Measurements from ENCODE around the gene PITPNM3. TPM values are rescaled to one million over a fixed set of nuclear protein-coding genes. Genes with fewer than 3 reads are reported as not detected.

Gene PITPNM3
- total RNA-seq, 1 donor from 2014 or later: 15.6 TPM

GRCh38 chr17:6555331-6556120 is 829 bp downstream of the PITPNM3 start:
- intact Hi-C loops (cut with DNase I): no loop called here
- no peaks in the 10 kb centered on the region for H3K36me3 ChIP-seq
- H3K27me3 ChIP-seq: peaks cover 9% of the 10 kb centered on the region
- peak overlapping the region; percentile 67 for H3K4me3 ChIP-seq
- peak overlapping the region; percentile 68 for H3K27ac ChIP-seq
- H3K9me3 ChIP-seq: no peaks in the 10 kb centered on the region
- DNase-seq: peak; percentile 79
- peaks cover 28% of the 10 kb centered on the region for H3K4me1 ChIP-seq
- ATAC-seq: peak; percentile 62
- TF ChIP-seq CTCF (IDR thresholded peaks at IDR 0.05): no peak

- DNase-seq (no peak), ATAC-seq (peak; percentile 3)
- Histone ChIP-seq H3K27ac (peak overlapping the region; percentile 68), H3K9me3 (no peaks in the 10 kb centered on the region), H3K4me3 (peak overlapping the region; percentile 67), H3K36me3 (no peaks in the 10 kb centered on the region), H3K27me3 (peaks cover 9% of the 10 kb centered on the region), H3K4me1 (peaks cover 28% of the 10 kb centered on the region)
- no peak for TF ChIP-seq CTCF (IDR thresholded peaks at IDR 0.05)
- intact Hi-C loops (cut with DNase I): no loop called here
Measured at GRCh38 chr17:6554871-6555330, 1.5 kb downstream of the PITPNM3 start.

GRCh38 chr17:6554342-6554741 is 2.0 kb downstream of the PITPNM3 start:
- H3K27ac ChIP-seq: peak overlapping the region; percentile 68
- peaks cover 26% of the 10 kb centered on the region for H3K4me1 ChIP-seq
- intact Hi-C loops (cut with DNase I): no loop called here
- peaks cover 9% of the 10 kb centered on the region for H3K27me3 ChIP-seq
- no peak overlapping the region for H3K4me3 ChIP-seq
- no peaks in the 10 kb centered on the region for H3K9me3 ChIP-seq
- no peaks in the 10 kb centered on the region for H3K36me3 ChIP-seq
- ATAC-seq (no peak), DNase-seq (no peak)
- no peak for TF ChIP-seq CTCF (IDR thresholded peaks at IDR 0.05)

GRCh38 chr17:6551869-6552531 is 4.4 kb downstream of the PITPNM3 start:
- Histone ChIP-seq H3K4me3 (no peak overlapping the region), H3K27me3 (peaks cover 9% of the 10 kb centered on the region), H3K9me3 (no peaks in the 10 kb centered on the region), H3K4me1 (peaks cover 28% of the 10 kb centered on the region), H3K36me3 (no peaks in the 10 kb centered on the region), H3K27ac (peak overlapping the region; percentile 65)
- intact Hi-C loops (cut with DNase I): no loop called here
- DNase-seq (peak; percentile 88), ATAC-seq (peak; percentile 55)
- TF ChIP-seq CTCF (IDR thresholded peaks at IDR 0.05): no peak

GRCh38 chr17:6551356-6551755 is 5.0 kb downstream of the PITPNM3 start:
- Histone ChIP-seq H3K27ac (peak overlapping the region; percentile 65), H3K4me1 (peaks cover 25% of the 10 kb centered on the region), H3K27me3 (peaks cover 9% of the 10 kb centered on the region), H3K9me3 (no peaks in the 10 kb centered on the region), H3K36me3 (no peaks in the 10 kb centered on the region), H3K4me3 (no peak overlapping the region)
- intact Hi-C loops (cut with DNase I): no loop called here
- TF ChIP-seq CTCF (IDR thresholded peaks at IDR 0.05): no peak
- DNase-seq: no peak
- no peak for ATAC-seq

Data from upper lobe of right lung (tissue), 1 donor.